GM19099 (cell line): Measurements from ENCODE around the gene TRPC4AP.

Experiments
- POLR2A ChIP-seq: IDR thresholded peaks from 3 replicates; pipeline ENCODE4 v1.6.1; 2011; ENCODE audit warnings: low read depth; ENCODE audit not compliant: insufficient read length; ENCODE audit errors: extremely low read depth

The TRPC4AP gene

GRCh38 chr20:35092524-35093266 is at the start of gene TRPC4AP:
TRPC4AP (minus strand) TSS chr20:35092807; CDS start chr20:35092781, 26 bp downstream.
- peak; percentile 86 for TF ChIP-seq POLR2A

- TF ChIP-seq POLR2A = no peak
Measured at GRCh38 chr20:35135867-35136586, 43.4 kb upstream of the TRPC4AP start.

- no peak for TF ChIP-seq POLR2A
Measured at GRCh38 chr20:35134880-35135279, 42.3 kb upstream of the TRPC4AP start.

GRCh38 chr20:35134472-35134871 is 41.9 kb upstream of the TRPC4AP start:
- no peak for TF ChIP-seq POLR2A

- no peak for TF ChIP-seq POLR2A
Measured at GRCh38 chr20:35133735-35134134, 41.1 kb upstream of the TRPC4AP start.

- TF ChIP-seq POLR2A = no peak
Measured at GRCh38 chr20:35133031-35133430, 40.4 kb upstream of the TRPC4AP start.

- no peak for TF ChIP-seq POLR2A
Measured at GRCh38 chr20:35131934-35132333, 39.3 kb upstream of the TRPC4AP start.

GRCh38 chr20:35129647-35130069 is 37.1 kb upstream of the TRPC4AP start:
- TF ChIP-seq POLR2A = no peak

GRCh38 chr20:35125753-35126152 is 33.1 kb upstream of the TRPC4AP start:
- TF ChIP-seq POLR2A = no peak

- no peak for TF ChIP-seq POLR2A
Measured at GRCh38 chr20:35122756-35123405, 30.3 kb upstream of the TRPC4AP start.

- TF ChIP-seq POLR2A = no peak
Measured at GRCh38 chr20:35121186-35121585, 28.6 kb upstream of the TRPC4AP start.

- no peak for TF ChIP-seq POLR2A
Measured at GRCh38 chr20:35120012-35120701, 27.6 kb upstream of the TRPC4AP start.

GRCh38 chr20:35117629-35118028 is 25.0 kb upstream of the TRPC4AP start:
- no peak for TF ChIP-seq POLR2A

GRCh38 chr20:35117196-35117595 is 24.6 kb upstream of the TRPC4AP start:
- TF ChIP-seq POLR2A = no peak

GRCh38 chr20:35116258-35116657 is 23.7 kb upstream of the TRPC4AP start:
- TF ChIP-seq POLR2A = no peak
